HG03135 (cell line): ENCODE measurements around the gene SMARCA2.

Experiments
- ATAC-seq: cut with Tn5 transposase; IDR thresholded peaks from one replicate; pipeline ENCODE4 v1.9.1; 2021; ENCODE audit warnings: mild to moderate bottlenecking, moderate library complexity; ENCODE audit not compliant: unreplicated experiment

Gene SMARCA2

GRCh38 chr9:2015581-2016407 is 647 bp downstream of the SMARCA2 start:
- peak; percentile 1 for ATAC-seq

DNA sequence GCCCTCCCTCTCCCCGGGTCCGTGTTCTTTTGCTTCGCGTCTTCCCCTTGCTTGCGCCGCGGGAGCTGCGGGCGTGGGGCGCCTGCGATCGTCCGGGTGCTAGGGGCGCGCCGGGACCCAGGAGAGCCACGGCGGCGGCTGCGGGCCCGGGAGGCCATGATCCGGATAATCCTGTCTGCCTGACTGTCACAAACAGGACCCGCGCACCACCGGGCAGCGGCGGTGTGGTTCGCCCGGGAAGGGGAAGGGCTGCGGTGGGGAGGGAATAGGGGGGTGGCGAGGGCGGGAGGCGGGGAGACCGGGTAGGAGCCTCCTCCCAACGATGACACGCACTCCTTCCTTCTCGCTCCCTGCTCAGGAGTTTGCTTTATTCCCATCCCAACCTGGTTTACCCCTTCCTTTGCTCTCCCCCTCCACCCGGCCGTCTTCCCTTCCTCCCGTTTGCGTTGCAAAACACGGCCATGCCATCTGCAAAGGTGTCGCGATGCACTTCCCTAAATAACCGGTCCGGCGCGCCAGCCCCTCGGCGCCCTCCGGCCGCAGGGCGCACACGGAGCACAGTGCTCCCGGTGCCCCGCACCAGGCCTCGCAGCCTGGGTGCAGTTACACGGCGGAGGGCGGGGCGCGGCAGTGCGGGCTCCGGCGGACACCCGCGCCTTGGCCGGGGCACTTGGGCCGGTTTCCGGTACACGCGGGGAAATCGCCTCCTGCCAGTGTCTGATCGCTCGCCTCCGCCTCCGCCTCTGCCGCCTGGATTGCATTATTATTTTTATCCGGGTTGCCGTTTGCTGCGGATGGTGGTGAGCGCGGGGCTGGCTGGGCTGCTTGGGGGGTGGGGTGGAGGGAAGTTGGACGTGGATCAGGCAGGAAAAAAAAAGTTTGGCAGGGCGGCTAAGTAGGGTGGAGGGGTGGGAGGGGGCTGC is 1.5 kb downstream of the SMARCA2 start:
- ATAC-seq: no peak

- peak; percentile 25 for ATAC-seq
These were observed 2.4 kb downstream of the SMARCA2 start for GRCh38 chr9:2017331-2018161.

- no peak for ATAC-seq
These were observed 3.1 kb downstream of the SMARCA2 start for GRCh38 chr9:2018162-2018643.

- no peak for ATAC-seq
These were observed 3.8 kb downstream of the SMARCA2 start for GRCh38 chr9:2018764-2019558.

- no peak for ATAC-seq
These were observed 4.6 kb downstream of the SMARCA2 start for GRCh38 chr9:2019723-2020122.

- ATAC-seq: no peak
These were observed 6.6 kb downstream of the SMARCA2 start for GRCh38 chr9:2021731-2022130.

DNA sequence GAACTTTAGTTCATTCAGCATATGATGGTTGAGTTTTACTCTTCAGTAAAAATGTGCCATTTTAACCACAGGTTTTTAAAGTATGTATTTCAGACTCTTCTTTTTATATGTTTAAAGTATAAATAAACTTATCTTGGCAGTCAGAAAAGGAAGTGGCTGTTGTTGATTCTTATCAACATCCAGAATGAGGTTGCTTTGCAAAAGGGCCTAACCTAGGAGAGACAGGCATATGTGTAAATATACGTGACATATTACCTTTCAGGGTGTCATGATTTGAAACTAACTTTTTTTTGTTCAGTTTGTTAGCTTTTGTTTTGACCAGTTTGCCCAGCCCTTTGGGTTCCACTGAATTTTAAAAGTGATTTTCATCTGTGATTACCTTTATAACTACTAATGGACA is 7.4 kb downstream of the SMARCA2 start:
- ATAC-seq: no peak

- no peak for ATAC-seq
These were observed 7.9 kb downstream of the SMARCA2 start for GRCh38 chr9:2023042-2023441.

- no peak for ATAC-seq
These were observed 8.4 kb downstream of the SMARCA2 start for GRCh38 chr9:2023532-2023931.

- no peak for ATAC-seq
These were observed 10.0 kb downstream of the SMARCA2 start for GRCh38 chr9:2024888-2025782.

DNA sequence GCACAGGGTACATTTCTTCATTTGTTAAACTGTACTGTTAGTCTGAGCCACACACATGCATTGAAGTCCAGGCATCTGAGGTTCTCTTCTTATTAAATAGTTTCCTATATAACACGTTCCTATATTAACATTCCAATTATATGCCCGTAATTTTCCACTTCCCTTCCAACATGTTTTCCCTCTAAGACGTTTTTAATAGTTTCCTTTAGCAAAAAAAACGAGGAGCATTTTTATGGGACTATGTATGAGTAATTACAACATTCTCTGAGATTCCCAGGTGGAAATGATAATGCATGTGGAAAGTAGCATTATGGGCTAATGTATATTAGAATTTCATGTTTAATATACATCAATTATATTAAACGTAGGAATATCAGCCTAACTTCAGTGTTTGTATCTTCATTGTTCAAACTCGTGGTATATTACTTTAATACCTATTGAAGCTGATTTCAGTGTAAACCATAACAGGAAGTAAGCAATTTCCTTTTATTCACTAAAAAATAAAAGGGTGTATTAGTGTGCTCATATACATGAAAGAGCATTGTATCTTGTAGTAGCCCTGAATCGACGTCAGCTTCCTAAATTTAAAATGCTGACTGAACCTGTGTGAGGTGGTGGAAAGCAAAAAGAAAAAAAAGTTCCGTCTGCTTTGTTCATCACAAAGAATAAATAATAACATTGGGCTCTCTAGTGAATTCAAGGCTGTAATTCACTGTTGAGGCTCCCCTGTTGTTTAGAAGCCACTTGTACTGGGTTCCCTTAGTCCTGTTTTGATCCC is 11.3 kb downstream of the SMARCA2 start:
- ATAC-seq: no peak

GRCh38 chr9:2027543-2028160 is 12.5 kb downstream of the SMARCA2 start:
- no peak for ATAC-seq

GRCh38 chr9:2028888-2029287 is 13.7 kb downstream of the SMARCA2 start:
- ATAC-seq: no peak

DNA sequence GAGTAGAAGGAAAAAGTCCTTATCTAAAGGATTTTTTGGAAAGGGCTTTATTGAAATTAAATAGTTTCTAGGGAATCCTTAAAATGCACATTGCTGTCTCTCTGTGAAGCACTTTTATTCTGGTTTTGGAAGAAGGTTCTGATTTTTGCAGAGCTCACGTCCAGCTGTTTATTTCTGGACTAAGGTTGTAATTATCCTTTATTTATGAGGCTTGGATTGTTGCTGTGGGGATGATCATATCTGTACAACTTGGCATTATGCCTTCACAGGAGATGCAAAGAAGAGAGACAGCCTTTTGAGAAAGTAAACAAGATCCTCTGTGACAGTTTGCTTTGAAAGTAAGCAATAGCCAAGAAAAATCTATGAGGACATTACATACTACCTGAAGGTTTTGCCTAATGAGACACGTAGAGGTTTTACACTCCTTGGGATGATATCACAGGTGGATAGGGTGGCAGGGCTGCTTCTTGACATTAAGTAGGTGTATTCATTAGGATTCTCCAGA is 14.6 kb downstream of the SMARCA2 start:
- no peak for ATAC-seq

- no peak for ATAC-seq
These were observed 17.1 kb downstream of the SMARCA2 start for GRCh38 chr9:2032234-2032633.

DNA sequence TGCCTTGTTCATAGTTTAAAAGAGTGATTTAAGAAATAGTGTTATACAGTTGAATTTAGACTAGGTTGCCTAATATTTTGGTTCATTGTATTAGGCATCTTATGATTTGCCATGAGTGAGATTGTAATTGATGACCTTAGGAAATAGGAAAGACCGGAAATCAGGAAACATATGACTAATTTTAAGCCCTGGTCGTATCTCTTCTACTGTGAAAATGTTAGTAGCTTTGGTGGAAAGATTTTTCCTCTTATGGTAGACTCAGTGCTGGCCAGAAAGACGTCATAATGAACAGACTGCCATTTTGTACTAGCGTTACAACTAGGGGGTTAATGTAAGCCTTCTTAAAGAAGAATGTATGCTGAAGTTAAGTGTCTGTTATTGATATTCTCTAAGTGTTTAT is 21.7 kb downstream of the SMARCA2 start:
- ATAC-seq: no peak
